NT2/D1 (cell line): ENCODE data around the gene MANEAL.

Experiments used
- SUZ12 ChIP-seq: IDR thresholded peaks from 2 replicates; pipeline ENCODE4 v1.6.1; 2011; ENCODE audit not compliant: insufficient read length, insufficient read depth; ENCODE audit errors: extremely low read depth
- YY1 ChIP-seq: IDR thresholded peaks from 2 replicates; pipeline ENCODE4 v1.6.1; 2011; ENCODE audit not compliant: insufficient read length, insufficient read depth
- ZNF274 ChIP-seq: IDR thresholded peaks from 2 replicates; pipeline ENCODE4 v1.6.1; 2011; ENCODE audit warnings: mild to moderate bottlenecking, low read depth, low read length

DNA sequence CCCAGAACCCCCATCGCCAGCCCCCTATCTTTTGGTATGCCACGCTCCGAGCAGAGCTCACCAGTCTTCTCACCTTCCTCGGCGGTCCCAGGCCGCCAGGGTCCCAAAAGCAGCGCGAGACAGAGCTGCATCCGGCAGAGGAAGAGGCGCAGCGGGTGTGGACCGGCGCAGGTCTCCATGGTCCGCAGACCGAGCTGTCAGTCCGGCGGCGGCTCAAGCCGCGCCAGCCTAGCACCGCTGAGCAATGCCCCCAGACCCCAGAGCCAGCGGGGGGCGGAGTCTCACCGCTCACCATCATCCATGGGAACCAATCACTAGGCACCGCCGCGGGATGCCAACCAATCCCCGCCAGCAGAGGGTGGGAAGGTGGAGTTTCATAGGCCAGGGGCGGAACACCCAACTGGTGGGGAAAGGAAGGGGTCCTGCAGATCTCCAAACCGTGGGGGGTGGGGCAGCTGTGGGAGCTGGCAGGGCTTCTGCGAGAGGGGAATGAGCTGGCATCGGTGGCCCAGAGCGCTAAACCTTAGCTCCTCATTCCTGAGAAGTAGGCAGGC, 28.7 kb upstream of the MANEAL start, which contains the start of gene EPHA10:
- no peak for TF ChIP-seq SUZ12
- TF ChIP-seq ZNF274: no peak
- no peak for TF ChIP-seq YY1
